COLO668 (cell line): ENCODE measurements around the gene SCRT2.
"Not testable (repeated sequence)": the region's sequence is repeated elsewhere in the genome, so short reads cannot be mapped to it uniquely, and the experiment has no call there.

Experiments
- DNase-seq: peaks from one replicate; lab custom pipeline; 2025; ENCODE audit not compliant: unreplicated experiment; lab: John Stamatoyannopoulos, UW

Gene SCRT2

GRCh38 chr20:653110-653589 is 22.5 kb downstream of the SCRT2 start, which contains the start of gene SRXN1:
SRXN1 (minus strand) TSS chr20:653200; CDS start chr20:653185, 15 bp downstream.
- DNase-seq, result peak; percentile 90

GRCh38 chr20:652615-653109 is 22.9 kb downstream of the SCRT2 start:
- DNase-seq, result no peak

GRCh38 chr20:651713-652614 is 23.6 kb downstream of the SCRT2 start:
- no peak for DNase-seq

- no peak for DNase-seq
These were observed 24.6 kb downstream of the SCRT2 start for GRCh38 chr20:650954-651353.

GRCh38 chr20:650281-650680 is 25.3 kb downstream of the SCRT2 start:
- DNase-seq, result no peak

GRCh38 chr20:647479-648019 is 28.1 kb downstream of the SCRT2 start:
- no peak for DNase-seq

GRCh38 chr20:646868-647233 is 28.8 kb downstream of the SCRT2 start:
- no peak for DNase-seq

- no peak for DNase-seq
These were observed 29.3 kb downstream of the SCRT2 start for GRCh38 chr20:646107-646867.

GRCh38 chr20:645318-646106 is 30.1 kb downstream of the SCRT2 start:
- DNase-seq, result peak; percentile 66

- no peak for DNase-seq
These were observed 30.8 kb downstream of the SCRT2 start for GRCh38 chr20:644692-645317.

- no peak for DNase-seq
These were observed 33.0 kb downstream of the SCRT2 start for GRCh38 chr20:642398-643174.

GRCh38 chr20:642013-642397 is 33.6 kb downstream of the SCRT2 start:
- DNase-seq, result not testable (repeated sequence)

GRCh38 chr20:641516-641875 is 34.1 kb downstream of the SCRT2 start:
- DNase-seq, result no peak

- no peak for DNase-seq
These were observed 34.7 kb downstream of the SCRT2 start for GRCh38 chr20:640674-641515.

GRCh38 chr20:638579-638978 is 37.0 kb downstream of the SCRT2 start:
- DNase-seq, result no peak

- DNase-seq, result no peak
These were observed 38.0 kb downstream of the SCRT2 start for GRCh38 chr20:637559-637958.

GRCh38 chr20:635893-636338 is 39.7 kb downstream of the SCRT2 start:
- DNase-seq, result no peak

- DNase-seq, result no peak
These were observed 40.3 kb downstream of the SCRT2 start for GRCh38 chr20:635028-635892.
